HG02642 (cell line): ENCODE results near the gene PAFAH1B2.
"Not testable (repeated sequence)": the region's sequence is repeated elsewhere in the genome, so short reads cannot be mapped to it uniquely, and the experiment has no call there.

Experiments
- ATAC-seq: cut with Tn5 transposase; IDR thresholded peaks from one replicate; pipeline ENCODE4 v1.9.1; 2021; ENCODE audit warnings: mild to moderate bottlenecking; ENCODE audit not compliant: unreplicated experiment, poor library complexity

The PAFAH1B2 gene

GRCh38 chr11:117171007-117171403, 26.9 kb downstream of the PAFAH1B2 start:
- no peak for ATAC-seq

GRCh38 chr11:117171404-117172061, 27.4 kb downstream of the PAFAH1B2 start:
- ATAC-seq, result no peak

- ATAC-seq, result no peak
Measured at GRCh38 chr11:117172724-117173421, 28.8 kb downstream of the PAFAH1B2 start.

GRCh38 chr11:117175104-117175503, 31.0 kb downstream of the PAFAH1B2 start:
- ATAC-seq, result no peak

- ATAC-seq, result no peak
Measured at GRCh38 chr11:117175781-117176180, 31.7 kb downstream of the PAFAH1B2 start.

GRCh38 chr11:117176186-117176585, 32.1 kb downstream of the PAFAH1B2 start:
- no peak for ATAC-seq

GRCh38 chr11:117177534-117178209, 33.6 kb downstream of the PAFAH1B2 start:
- no peak for ATAC-seq

- peak; percentile 89 for ATAC-seq
Measured at GRCh38 chr11:117178210-117179034, 34.3 kb downstream of the PAFAH1B2 start, which contains the start of gene SIDT2. Gene SIDT2, plus strand, starts transcription at chr11:117178743. Its CDS starts 521 bp downstream, at chr11:117179264.

GRCh38 chr11:117179048-117179999, 35.2 kb downstream of the PAFAH1B2 start:
- ATAC-seq, result peak; percentile 36

GRCh38 chr11:117180020-117180419, 35.9 kb downstream of the PAFAH1B2 start:
- no peak for ATAC-seq

- ATAC-seq, result peak; percentile 32
Measured at GRCh38 chr11:117180661-117181585, 36.8 kb downstream of the PAFAH1B2 start.

GRCh38 chr11:117181586-117182550, 37.8 kb downstream of the PAFAH1B2 start:
- ATAC-seq, result no peak

- no peak for ATAC-seq
Measured at GRCh38 chr11:117182551-117182935, 38.5 kb downstream of the PAFAH1B2 start.

- not testable (repeated sequence) for ATAC-seq
Measured at GRCh38 chr11:117183178-117183577, 39.1 kb downstream of the PAFAH1B2 start.

GRCh38 chr11:117183724-117184349, 39.8 kb downstream of the PAFAH1B2 start:
- no peak for ATAC-seq

- no peak for ATAC-seq
Measured at GRCh38 chr11:117185736-117186430, 41.8 kb downstream of the PAFAH1B2 start.
